ENCODE data around the gene ZNRD2.

The ZNRD2 gene

DNA sequence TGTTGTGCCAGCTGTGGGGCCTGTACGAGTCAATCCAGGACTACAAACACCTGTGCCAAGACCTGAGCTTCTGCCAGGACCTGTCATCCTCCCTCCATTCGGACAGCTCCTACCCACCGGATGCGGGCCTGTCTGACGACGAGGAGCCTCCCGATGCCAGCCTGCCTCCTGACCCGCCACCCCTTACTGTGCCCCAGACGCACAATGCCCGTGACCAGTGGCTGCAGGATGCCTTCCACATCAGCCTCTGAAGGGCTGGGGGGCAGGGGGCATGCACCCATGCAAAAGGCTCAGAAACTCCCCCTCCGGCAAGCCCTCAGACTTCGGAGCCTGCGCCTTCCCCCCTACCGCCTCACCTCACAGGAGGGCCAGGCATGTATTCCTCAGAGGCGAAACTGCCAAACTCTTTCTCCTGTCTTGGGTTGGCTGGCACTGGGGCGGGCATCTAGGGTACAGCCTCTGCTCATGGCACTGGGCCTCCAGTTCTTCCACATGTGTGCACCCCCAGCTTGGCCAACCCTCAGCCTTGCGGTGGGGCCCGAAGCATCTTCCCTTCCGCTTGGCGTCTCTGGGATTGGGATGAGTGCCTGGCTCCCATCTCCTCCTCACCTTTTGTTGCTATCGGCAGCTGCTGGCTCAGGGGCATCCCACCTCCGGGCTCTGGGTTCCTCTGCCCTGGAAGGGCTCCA, 3.3 kb downstream of the ZNRD2 start:
- H3K4me1 Mint-ChIP-seq: peaks cover 51% of the 10 kb centered on the region
- peaks cover 5% of the 10 kb centered on the region for H3K36me3 Mint-ChIP-seq
- H3K4me3 Mint-ChIP-seq: peak overlapping the region; percentile 85
- no peaks in the 10 kb centered on the region for H3K9me3 Mint-ChIP-seq
- peak overlapping the region; percentile 86 for H3K27ac Mint-ChIP-seq
- H3K27me3 Mint-ChIP-seq: no peaks in the 10 kb centered on the region

- Mint-ChIP-seq H3K36me3 (peaks cover 5% of the 10 kb centered on the region), H3K4me1 (peaks cover 49% of the 10 kb centered on the region)
Observed at GRCh38 chr11:65574109-65574810, 4.0 kb downstream of the ZNRD2 start.

GRCh38 chr11:65574811-65575567, 4.7 kb downstream of the ZNRD2 start:
- peak overlapping the region; percentile 90 for H3K4me3 Mint-ChIP-seq
- H3K9me3 Mint-ChIP-seq: no peaks in the 10 kb centered on the region
- H3K27me3 Mint-ChIP-seq: no peaks in the 10 kb centered on the region
- peaks cover 5% of the 10 kb centered on the region for H3K36me3 Mint-ChIP-seq
- H3K27ac Mint-ChIP-seq: peak overlapping the region; percentile 71
- peaks cover 49% of the 10 kb centered on the region for H3K4me1 Mint-ChIP-seq

More at GRCh38 chr11:65574109-65574810, 4.0 kb downstream of the ZNRD2 start:
- H3K9me3 Mint-ChIP-seq: no peaks in the 10 kb centered on the region
- peak overlapping the region; percentile 90 for H3K4me3 Mint-ChIP-seq
- H3K27me3 Mint-ChIP-seq: no peaks in the 10 kb centered on the region
- H3K27ac Mint-ChIP-seq: peak overlapping the region; percentile 86

- Mint-ChIP-seq H3K36me3 (peaks cover 5% of the 10 kb centered on the region), H3K27me3 (no peaks in the 10 kb centered on the region), H3K4me1 (peaks cover 46% of the 10 kb centered on the region), H3K9me3 (no peaks in the 10 kb centered on the region), H3K27ac (peak within 1 kb of the TSS; percentile 72), H3K4me3 (peak within 1 kb of the TSS; percentile 90)
Observed at GRCh38 chr11:65575568-65576231, 5.4 kb downstream of the ZNRD2 start, which contains the start of gene EHBP1L1. TSS of gene EHBP1L1 (plus strand) at chr11:65576053. CDS start at chr11:65576303, 250 bp downstream.

DNA sequence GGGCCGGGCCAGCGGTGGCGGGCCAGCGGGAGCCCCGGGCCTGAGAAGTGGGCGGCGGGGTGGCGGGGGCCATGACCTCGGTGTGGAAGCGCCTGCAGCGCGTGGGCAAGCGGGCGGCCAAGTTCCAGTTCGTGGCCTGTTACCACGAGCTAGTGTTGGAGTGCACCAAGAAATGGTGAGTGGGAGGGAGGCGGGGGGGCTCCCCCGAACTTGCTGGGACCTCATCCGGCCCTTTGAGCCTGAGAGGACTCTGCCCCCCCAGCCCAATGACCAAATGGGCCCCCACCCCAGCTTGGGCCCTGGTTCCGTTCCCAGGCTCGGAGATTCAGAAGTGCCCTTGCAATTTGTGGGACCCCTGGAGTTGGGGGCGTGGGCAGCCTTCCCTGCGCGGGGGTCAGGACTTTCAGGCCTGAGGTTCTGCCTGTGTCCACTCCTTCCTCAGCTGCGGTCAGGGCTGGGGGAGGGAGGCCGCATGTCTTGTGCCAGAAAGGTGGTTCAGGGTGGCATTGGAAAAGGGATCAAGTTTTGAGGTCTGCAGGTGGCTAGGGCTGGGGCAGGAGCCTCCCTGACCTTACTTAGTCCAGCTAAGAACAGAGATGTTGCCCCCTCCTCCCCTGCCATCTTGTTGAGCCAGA, 6.1 kb downstream of the ZNRD2 start:
- Mint-ChIP-seq H3K9me3 (no peaks in the 10 kb centered on the region), H3K36me3 (peaks cover 3% of the 10 kb centered on the region), H3K4me1 (peaks cover 46% of the 10 kb centered on the region), H3K27ac (peak overlapping the region; percentile 62), H3K27me3 (no peaks in the 10 kb centered on the region), H3K4me3 (peak overlapping the region; percentile 80)

DNA sequence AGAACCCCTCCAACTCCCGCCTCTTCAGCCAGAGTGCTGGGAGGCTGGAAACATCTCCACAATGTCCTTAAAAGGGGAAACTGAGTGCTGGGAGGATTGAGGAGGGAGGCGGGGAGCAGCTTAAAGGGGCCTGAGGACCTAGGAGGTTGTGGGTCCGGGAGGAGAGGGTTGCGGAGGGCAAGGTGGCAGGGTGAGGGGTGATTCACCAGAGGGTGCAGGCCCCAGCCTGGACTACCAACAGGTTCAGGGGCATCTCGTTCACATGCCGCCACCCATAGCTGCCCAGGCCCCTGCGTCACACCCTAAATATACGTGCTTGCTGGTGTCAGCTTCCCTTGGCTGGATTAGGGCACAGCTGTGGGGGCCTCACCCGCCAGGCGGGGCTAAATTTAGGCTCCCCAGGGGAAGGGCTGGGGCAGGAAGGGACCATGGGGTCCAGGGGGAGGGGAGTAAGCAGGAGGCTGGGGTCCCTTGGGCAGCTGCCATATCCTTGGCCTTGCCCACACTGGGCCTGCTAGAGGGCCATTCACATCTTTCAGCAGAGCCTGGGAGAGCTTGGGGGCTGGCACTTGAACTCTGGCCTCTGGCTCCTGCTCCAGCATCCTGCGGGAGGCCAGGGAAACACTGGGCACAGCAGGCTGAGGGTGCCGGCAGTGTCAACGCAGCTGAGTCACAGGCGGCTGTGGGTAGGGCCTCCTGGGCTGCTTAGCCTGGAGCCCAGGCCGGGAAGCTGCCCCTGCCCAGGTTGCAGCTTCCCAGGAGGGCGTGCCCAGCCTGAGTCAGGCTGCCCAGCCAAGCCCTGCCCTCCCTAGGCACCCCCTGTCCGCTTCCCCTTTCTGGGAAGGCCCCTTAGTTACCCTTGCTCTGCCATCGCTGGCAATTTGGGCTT, 6.8 kb downstream of the ZNRD2 start:
- Mint-ChIP-seq H3K27me3 (no peaks in the 10 kb centered on the region), H3K27ac (peak overlapping the region; percentile 62), H3K36me3 (no peaks in the 10 kb centered on the region), H3K4me3 (peak overlapping the region; percentile 80), H3K9me3 (no peaks in the 10 kb centered on the region), H3K4me1 (peaks cover 38% of the 10 kb centered on the region)

GRCh38 chr11:65577756-65578109, 7.5 kb downstream of the ZNRD2 start:
- Mint-ChIP-seq H3K9me3 (no peaks in the 10 kb centered on the region), H3K4me1 (peaks cover 35% of the 10 kb centered on the region), H3K27ac (peak overlapping the region; percentile 66), H3K36me3 (no peaks in the 10 kb centered on the region), H3K4me3 (peak overlapping the region; percentile 36), H3K27me3 (no peaks in the 10 kb centered on the region)

GRCh38 chr11:65578134-65578533, 7.9 kb downstream of the ZNRD2 start:
- H3K9me3 Mint-ChIP-seq: no peaks in the 10 kb centered on the region
- no peaks in the 10 kb centered on the region for H3K36me3 Mint-ChIP-seq
- no peaks in the 10 kb centered on the region for H3K27me3 Mint-ChIP-seq
- H3K27ac Mint-ChIP-seq: peak overlapping the region; percentile 66
- peaks cover 35% of the 10 kb centered on the region for H3K4me1 Mint-ChIP-seq
- H3K4me3 Mint-ChIP-seq: peak overlapping the region; percentile 36

DNA sequence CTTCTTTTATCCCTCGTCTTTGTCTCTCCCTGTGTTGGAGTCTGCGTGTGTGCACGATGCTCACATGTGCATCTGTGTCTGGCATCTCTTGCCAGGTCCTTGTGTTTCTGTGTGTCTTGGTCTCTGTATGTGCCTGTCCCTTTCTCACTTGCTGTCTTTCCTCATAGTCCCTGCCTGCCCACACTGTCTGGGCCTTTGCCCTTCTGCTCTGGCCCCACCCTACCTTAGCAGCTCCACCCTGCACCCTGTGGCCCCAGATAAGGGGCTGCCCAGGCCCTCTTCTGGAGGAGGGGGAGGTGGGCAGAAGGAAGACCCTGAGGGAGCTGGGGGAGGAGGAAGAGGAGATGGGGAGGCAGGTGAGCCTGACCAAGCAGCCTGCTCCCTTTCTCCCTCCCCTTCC, 8.4 kb downstream of the ZNRD2 start:
- Mint-ChIP-seq H3K27ac (peak overlapping the region; percentile 66), H3K36me3 (no peaks in the 10 kb centered on the region), H3K27me3 (no peaks in the 10 kb centered on the region), H3K4me3 (peak overlapping the region; percentile 3), H3K9me3 (no peaks in the 10 kb centered on the region), H3K4me1 (peaks cover 32% of the 10 kb centered on the region)

- Mint-ChIP-seq H3K4me1 (peaks cover 29% of the 10 kb centered on the region), H3K36me3 (no peaks in the 10 kb centered on the region), H3K27me3 (no peaks in the 10 kb centered on the region), H3K9me3 (no peaks in the 10 kb centered on the region), H3K27ac (no peak overlapping the region), H3K4me3 (no peak overlapping the region)
Observed at GRCh38 chr11:65579291-65579690, 9.0 kb downstream of the ZNRD2 start.

- H3K36me3 Mint-ChIP-seq: no peaks in the 10 kb centered on the region
- H3K27ac Mint-ChIP-seq: no peak overlapping the region
- peaks cover 23% of the 10 kb centered on the region for H3K4me1 Mint-ChIP-seq
Observed at GRCh38 chr11:65580031-65580692, 9.9 kb downstream of the ZNRD2 start.

DNA sequence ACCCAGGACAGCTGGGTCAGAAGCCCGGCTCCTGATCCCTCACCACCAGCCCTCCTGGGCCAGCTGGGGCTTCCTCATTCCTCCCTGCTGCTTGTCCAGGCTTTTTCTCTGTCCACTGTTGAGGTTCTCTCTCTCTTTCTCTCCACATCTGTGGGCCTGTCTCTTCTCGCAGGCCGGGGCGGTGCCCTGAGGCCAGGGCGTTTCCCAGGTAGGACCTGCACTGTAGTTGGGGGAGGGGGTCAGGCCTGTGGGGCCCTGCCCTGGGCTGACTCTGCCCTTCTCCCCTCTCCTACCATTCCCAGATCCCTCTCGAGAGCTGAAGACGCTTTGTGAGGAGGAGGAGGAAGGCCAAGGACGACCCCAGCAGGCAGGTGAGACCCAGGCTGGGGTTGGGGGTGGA, 10.5 kb downstream of the ZNRD2 start:
- H3K27ac Mint-ChIP-seq: no peak overlapping the region

More at GRCh38 chr11:65580031-65580692, 9.9 kb downstream of the ZNRD2 start:
- Mint-ChIP-seq H3K27me3 (no peaks in the 10 kb centered on the region), H3K9me3 (no peaks in the 10 kb centered on the region), H3K4me3 (no peak overlapping the region)

GRCh38 chr11:65581928-65582327, 11.7 kb downstream of the ZNRD2 start:
- H3K4me3 Mint-ChIP-seq: no peak overlapping the region
- H3K4me1 Mint-ChIP-seq: peaks cover 20% of the 10 kb centered on the region

More for the DNA sequence above, 10.5 kb downstream of the ZNRD2 start:
- Mint-ChIP-seq H3K4me1 (peaks cover 18% of the 10 kb centered on the region), H3K27me3 (no peaks in the 10 kb centered on the region), H3K4me3 (no peak overlapping the region), H3K9me3 (no peaks in the 10 kb centered on the region), H3K36me3 (no peaks in the 10 kb centered on the region)

DNA sequence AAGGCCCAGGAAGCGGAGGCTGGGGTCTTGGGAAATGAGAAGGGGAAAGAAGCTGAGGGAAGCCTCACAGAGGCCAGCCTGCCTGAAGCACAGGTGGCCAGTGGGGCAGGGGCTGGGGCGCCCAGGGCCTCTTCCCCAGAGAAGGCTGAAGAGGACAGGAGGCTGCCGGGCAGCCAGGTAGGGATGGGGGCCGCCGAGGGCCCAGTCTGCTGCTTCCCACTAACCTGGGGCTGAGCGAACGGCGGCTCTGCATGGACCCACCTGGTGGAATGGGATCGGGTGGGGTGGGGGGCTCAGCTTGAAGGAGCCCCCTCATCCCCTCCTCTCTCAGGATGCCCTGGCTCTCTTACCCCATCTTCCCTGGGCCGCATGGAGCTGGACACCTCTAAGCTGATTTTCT, 13.3 kb downstream of the ZNRD2 start:
- no peaks in the 10 kb centered on the region for H3K36me3 Mint-ChIP-seq
- H3K27me3 Mint-ChIP-seq: no peaks in the 10 kb centered on the region
- peaks cover 21% of the 10 kb centered on the region for H3K4me1 Mint-ChIP-seq
- H3K27ac Mint-ChIP-seq: no peak overlapping the region
- no peak overlapping the region for H3K4me3 Mint-ChIP-seq
- H3K9me3 Mint-ChIP-seq: no peaks in the 10 kb centered on the region

More at GRCh38 chr11:65581928-65582327, 11.7 kb downstream of the ZNRD2 start:
- H3K9me3 Mint-ChIP-seq: no peaks in the 10 kb centered on the region
- no peaks in the 10 kb centered on the region for H3K27me3 Mint-ChIP-seq
- peak overlapping the region; percentile 46 for H3K27ac Mint-ChIP-seq
- H3K36me3 Mint-ChIP-seq: no peaks in the 10 kb centered on the region
